ENCODE measurements around the gene FTO.

Gene FTO

DNA sequence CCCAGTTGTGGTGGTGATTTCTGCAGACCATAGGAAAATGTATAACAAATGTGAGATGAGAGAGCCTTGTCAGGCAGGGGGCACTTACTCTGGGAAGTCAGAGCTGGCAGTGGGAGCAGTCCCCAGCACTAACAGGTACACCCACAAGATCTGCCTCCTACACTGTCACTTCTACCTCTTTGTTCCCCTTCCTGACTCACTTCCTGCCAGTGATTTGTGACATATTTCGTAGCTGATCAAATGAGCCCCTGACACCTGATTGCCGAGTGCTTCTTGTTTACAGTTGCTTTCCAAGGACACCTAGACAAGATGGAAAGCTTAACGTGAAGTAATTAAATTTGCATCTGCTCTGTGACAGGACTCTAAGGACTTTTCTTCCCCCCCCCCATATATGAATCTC, 40.5 kb downstream of the FTO start:
- Histone ChIP-seq H3K36me3 (no peaks in the 10 kb centered on the region), H3K4me3 (no peak overlapping the region), H3K4me1 (peaks cover 0 to 40% (median 12%) of the 10 kb centered on the region in 4 donors), H3K27me3 (no peaks in the 10 kb centered on the region), H3K27ac (peak overlapping the region; percentile 27 to 32), H3K9me3 (no peaks in the 10 kb centered on the region)
- intact Hi-C loops (cut with DNase I; ENCODE audit: low total_unique reads) = no loop called here
- TF ChIP-seq CTCF (IDR thresholded peaks at IDR 0.05) = no peak
- no peak for DNase-seq

GRCh38 chr16:53745086-53745485, 41.1 kb downstream of the FTO start:
- no peaks in the 10 kb centered on the region for H3K27me3 ChIP-seq
- H3K4me1 ChIP-seq = peaks cover 0 to 40% (median 12%) of the 10 kb centered on the region in 4 donors
- H3K4me3 ChIP-seq = no peak overlapping the region
- no peak for TF ChIP-seq CTCF (IDR thresholded peaks at IDR 0.05)
- H3K27ac ChIP-seq = peak overlapping the region; percentile 27 to 32
- H3K36me3 ChIP-seq = no peaks in the 10 kb centered on the region
- no peak for DNase-seq
- no peaks in the 10 kb centered on the region for H3K9me3 ChIP-seq
- intact Hi-C loops (cut with DNase I; ENCODE audit: low total_unique reads) = no loop called here

GRCh38 chr16:53745753-53746266, 41.9 kb downstream of the FTO start:
- Histone ChIP-seq H3K9me3 (no peaks in the 10 kb centered on the region), H3K4me1 (peaks cover 0 to 42% (median 12%) of the 10 kb centered on the region in 4 donors), H3K4me3 (no peak overlapping the region), H3K36me3 (no peaks in the 10 kb centered on the region), H3K27ac (peak overlapping the region in 1 of 2 donors; percentile 32), H3K27me3 (no peaks in the 10 kb centered on the region)
- no peak for TF ChIP-seq CTCF (IDR thresholded peaks at IDR 0.05)
- DNase-seq = no peak
- intact Hi-C loops (cut with DNase I; ENCODE audit: low total_unique reads) = no loop called here

GRCh38 chr16:53752560-53752959, 48.6 kb downstream of the FTO start:
- no peak for DNase-seq
- H3K4me3 ChIP-seq = no peak overlapping the region
- H3K9me3 ChIP-seq = no peaks in the 10 kb centered on the region
- peaks cover 0 to 52% (median 15%) of the 10 kb centered on the region in 4 donors for H3K4me1 ChIP-seq
- TF ChIP-seq CTCF (IDR thresholded peaks at IDR 0.05) = no peak
- H3K27ac ChIP-seq = no peak overlapping the region
- intact Hi-C loops (cut with DNase I; ENCODE audit: low total_unique reads) = no loop called here
- H3K36me3 ChIP-seq = no peaks in the 10 kb centered on the region
- no peaks in the 10 kb centered on the region for H3K27me3 ChIP-seq

DNA sequence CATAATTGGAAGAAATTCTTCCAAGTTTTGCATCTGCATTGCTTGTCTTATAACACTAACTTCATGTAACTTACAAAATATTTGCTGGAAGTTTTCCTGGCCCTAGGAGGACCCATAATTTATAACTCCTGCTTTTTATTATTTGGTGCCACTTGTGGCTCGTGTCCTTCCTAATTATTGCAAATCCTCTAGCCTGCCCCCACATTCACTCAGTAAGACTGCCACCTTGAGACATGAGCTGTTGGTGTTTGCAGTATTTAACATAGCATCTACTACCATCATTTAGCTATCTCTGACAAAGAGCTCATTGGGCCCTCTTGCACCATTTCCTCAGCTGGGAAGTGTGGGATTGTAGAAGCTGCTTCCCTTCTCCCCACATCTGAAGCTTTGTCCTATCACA, 49.5 kb downstream of the FTO start:
- H3K27me3 ChIP-seq = no peaks in the 10 kb centered on the region
- intact Hi-C loops (cut with DNase I; ENCODE audit: low total_unique reads) = no loop called here
- no peak for DNase-seq
- H3K9me3 ChIP-seq = no peaks in the 10 kb centered on the region
- H3K4me1 ChIP-seq = peaks cover 0 to 52% (median 15%) of the 10 kb centered on the region in 4 donors
- no peaks in the 10 kb centered on the region for H3K36me3 ChIP-seq
- no peak for TF ChIP-seq CTCF (IDR thresholded peaks at IDR 0.05)
- no peak overlapping the region for H3K4me3 ChIP-seq
- H3K27ac ChIP-seq = no peak overlapping the region
